Measurements from ENCODE around the gene EIF2D. TPM values are rescaled to one million over a fixed set of nuclear protein-coding genes. Genes with fewer than 3 reads are reported as not detected.
A peak's percentile ranks its signal among the peaks of the same experiment; 100 is the strongest.
"Not testable (repeated sequence)": the region's sequence is repeated elsewhere in the genome, so short reads cannot be mapped to it uniquely, and the experiment has no call there.

EIF2D gene
- total RNA-seq, 1 experiment from 2014 or later = 47.4 TPM

- DNase-seq (ENCODE audit: low spot score) = no peak
These were observed 24.4 kb downstream of the EIF2D start for GRCh38 chr1:206587904-206588303.

GRCh38 chr1:206586501-206587445 lies 25.5 kb downstream of the EIF2D start:
- DNase-seq (ENCODE audit: low spot score) = no peak

- no peak for DNase-seq (ENCODE audit: low spot score)
These were observed 27.6 kb downstream of the EIF2D start for GRCh38 chr1:206584683-206585082.

- peak; percentile 87 for DNase-seq (ENCODE audit: low spot score)
These were observed 28.3 kb downstream of the EIF2D start for GRCh38 chr1:206583707-206584648.

- DNase-seq (ENCODE audit: low spot score) = no peak
These were observed 29.1 kb downstream of the EIF2D start for GRCh38 chr1:206582971-206583706.

- DNase-seq (ENCODE audit: low spot score) = no peak
These were observed 29.7 kb downstream of the EIF2D start for GRCh38 chr1:206582537-206582936.

GRCh38 chr1:206581571-206581981 lies 30.7 kb downstream of the EIF2D start:
- DNase-seq (ENCODE audit: low spot score) = no peak

GRCh38 chr1:206581114-206581497 lies 31.2 kb downstream of the EIF2D start:
- not testable (repeated sequence) for DNase-seq (ENCODE audit: low spot score)

GRCh38 chr1:206580438-206581113 lies 31.7 kb downstream of the EIF2D start:
- DNase-seq (ENCODE audit: low spot score) = no peak

- no peak for DNase-seq (ENCODE audit: low spot score)
These were observed 32.4 kb downstream of the EIF2D start for GRCh38 chr1:206579747-206580437.

- DNase-seq (ENCODE audit: low spot score) = no peak
These were observed 33.3 kb downstream of the EIF2D start for GRCh38 chr1:206578978-206579374.

GRCh38 chr1:206578068-206578977 lies 33.9 kb downstream of the EIF2D start:
- no peak for DNase-seq (ENCODE audit: low spot score)

GRCh38 chr1:206577626-206578025 lies 34.6 kb downstream of the EIF2D start:
- no peak for DNase-seq (ENCODE audit: low spot score)

- DNase-seq (ENCODE audit: low spot score) = no peak
These were observed 36.1 kb downstream of the EIF2D start for GRCh38 chr1:206575894-206576737.

GRCh38 chr1:206575165-206575893 lies 36.9 kb downstream of the EIF2D start:
- DNase-seq (ENCODE audit: low spot score) = no peak

- DNase-seq (ENCODE audit: low spot score) = no peak
These were observed 38.5 kb downstream of the EIF2D start for GRCh38 chr1:206573762-206574161.

GRCh38 chr1:206573319-206573718 lies 38.9 kb downstream of the EIF2D start:
- DNase-seq (ENCODE audit: low spot score) = no peak

GRCh38 chr1:206572835-206573234 lies 39.4 kb downstream of the EIF2D start:
- no peak for DNase-seq (ENCODE audit: low spot score)
